Keratinocyte (primary cell): ENCODE measurements around the gene RNF180.

Experiments used
- CTCF ChIP-seq, 3 experiments: IDR thresholded peaks in 1 of 3; conservative IDR thresholded peaks in 1 of 3; optimal IDR thresholded peaks in 1 of 3; 2 replicates in 2 of 3; 3 replicates in 1 of 3; pipeline versions ENCODE3 to v1.5.1; 2011; ENCODE audit warnings: low read length in 3 of 3, mild to moderate bottlenecking in 3 of 3, moderate library complexity in 2 of 3, control low read depth in 1 of 3, inconsistent platforms in 1 of 3; ENCODE audit not compliant: insufficient read depth in 2 of 3; ENCODE audit errors: extremely low read depth in 1 of 3
- EZH2 ChIP-seq: IDR thresholded peaks from one replicate; pipeline ENCODE4 v1.6.1; 2012; ENCODE audit warnings: inconsistent platforms, mild to moderate bottlenecking, low read length, moderate library complexity

DNA sequence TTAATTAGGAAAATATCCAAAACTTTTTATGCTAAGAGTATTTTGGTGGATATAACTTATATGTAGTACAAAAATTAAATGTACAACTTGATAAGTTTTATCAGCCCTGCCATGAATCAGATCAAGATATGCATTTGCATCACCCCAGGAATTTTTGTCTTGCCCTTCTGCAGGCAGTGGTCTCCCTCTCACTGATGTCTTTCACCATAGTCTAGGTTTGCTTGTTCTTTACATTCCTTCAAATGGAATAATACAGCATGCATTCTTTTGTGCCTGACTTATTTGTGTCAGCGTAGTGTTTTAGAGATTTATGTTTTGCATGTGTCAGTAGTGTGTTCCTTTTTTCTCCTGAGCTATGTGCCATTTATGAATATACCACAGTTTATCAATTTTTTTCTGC, 36.4 kb downstream of the RNF180 start:
- TF ChIP-seq EZH2 = no peak
- no peak for TF ChIP-seq CTCF (optimal IDR thresholded peaks at IDR 0.05 in 1 of 3, IDR thresholded peaks at IDR 0.05 in 1 of 3, conservative IDR thresholded peaks at IDR 0.05 in 1 of 3; ENCODE audit: extremely low read depth in 1 of 3, insufficient read depth in 2 of 3, low read length in 3 of 3)
